Germinal center (tissue), 1 donor: ENCODE results near the gene FZR1.
"Not testable (repeated sequence)": the region's sequence is repeated elsewhere in the genome, so short reads cannot be mapped to it uniquely, and the experiment has no call there.

Experiments used
- DNase-seq: peaks from one replicate; pipeline ENCODE4 v3.0.0; 2012; ENCODE audit warnings: mixed read lengths, low spot score

FZR1 gene

GRCh38 chr19:3547301-3547731 lies 41.2 kb downstream of the FZR1 start:
- DNase-seq, result peak; percentile 49

- DNase-seq, result no peak
Measured at GRCh38 chr19:3547767-3548282, 41.7 kb downstream of the FZR1 start.

- DNase-seq, result no peak
Measured at GRCh38 chr19:3548606-3549005, 42.5 kb downstream of the FZR1 start.

GRCh38 chr19:3549816-3550215 lies 43.7 kb downstream of the FZR1 start:
- no peak for DNase-seq

GRCh38 chr19:3550947-3551791 lies 45.1 kb downstream of the FZR1 start:
- no peak for DNase-seq

GRCh38 chr19:3551792-3552095 lies 45.6 kb downstream of the FZR1 start:
- no peak for DNase-seq

GRCh38 chr19:3554254-3555083 lies 48.4 kb downstream of the FZR1 start:
- DNase-seq, result no peak

- no peak for DNase-seq
Measured at GRCh38 chr19:3555653-3556422, 49.7 kb downstream of the FZR1 start.

GRCh38 chr19:3556423-3556977 lies 50.4 kb downstream of the FZR1 start:
- no peak for DNase-seq

GRCh38 chr19:3556978-3557460 lies 50.9 kb downstream of the FZR1 start:
- peak; percentile 70 for DNase-seq

GRCh38 chr19:3557461-3558248 lies 51.5 kb downstream of the FZR1 start, which contains the start of gene MFSD12:
MFSD12 (minus strand) TSS chr19:3557586; CDS start chr19:3557403, 183 bp downstream.
- DNase-seq, result peak; percentile 100

GRCh38 chr19:3563709-3564524 lies 57.8 kb downstream of the FZR1 start:
- no peak for DNase-seq

- no peak for DNase-seq
Measured at GRCh38 chr19:3565139-3565538, 59.0 kb downstream of the FZR1 start.

GRCh38 chr19:3570042-3570441 lies 63.9 kb downstream of the FZR1 start:
- not testable (repeated sequence) for DNase-seq

- no peak for DNase-seq
Measured at GRCh38 chr19:3570606-3571011, 64.5 kb downstream of the FZR1 start.

- DNase-seq, result peak; percentile 98
Measured at GRCh38 chr19:3572132-3572854, 66.2 kb downstream of the FZR1 start.

GRCh38 chr19:3572855-3573161 lies 66.7 kb downstream of the FZR1 start, which contains the start of gene HMG20B:
HMG20B (plus strand) TSS chr19:3572944; CDS start chr19:3573310, 366 bp downstream.
- no peak for DNase-seq

GRCh38 chr19:3573162-3573857 lies 67.2 kb downstream of the FZR1 start:
- DNase-seq, result no peak
